OCI-LY7 (cell line): ENCODE measurements around the gene SUB1.
"Not testable (repeated sequence)": the region's sequence is repeated elsewhere in the genome, so short reads cannot be mapped to it uniquely, and the experiment has no call there.

Source experiments
- CTCF ChIP-seq: fragments of 200-600 bp; sonication (generic); conservative IDR thresholded peaks from 2 replicates; pipeline ENCODE4 v1.5.1; 2014; ENCODE audit warnings: mild to moderate bottlenecking, antibody characterized with exemption, low read length, moderate library complexity, mixed read lengths
- EZH2phosphoT487 ChIP-seq: fragments of 200-600 bp; sonication (generic); IDR thresholded peaks from 2 replicates; pipeline ENCODE4 v1.6.1; 2018; ENCODE audit warnings: low read depth, borderline replicate concordance, mild to moderate bottlenecking, mixed run types, antibody characterized with exemption, low read length, moderate library complexity, mixed read lengths

- not testable (repeated sequence) for TF ChIP-seq CTCF, EZH2phosphoT487
Observed at GRCh38 chr5:32537437-32538029, 47.8 kb upstream of the SUB1 start.
